ENCODE data around the gene DLG2. TPM values are rescaled to one million over a fixed set of nuclear protein-coding genes. Genes with fewer than 3 reads are reported as not detected.

The DLG2 gene
- total RNA-seq, 1 donor from 2014 or later, result 5.9 TPM

GRCh38 chr11:85394283-85394682 lies 232.9 kb downstream of the DLG2 start:
- Mint-ChIP-seq H3K4me1 (ENCODE audit: unreplicated experiment) (no peaks in the 10 kb centered on the region), H3K27ac (no peak overlapping the region), H3K4me3 (no peak overlapping the region), H3K9me3 (no peaks in the 10 kb centered on the region), H3K36me3 (no peaks in the 10 kb centered on the region), H3K27me3 (no peaks in the 10 kb centered on the region)
- no peak for DNase-seq (ENCODE audit: extremely low spot score, unreplicated experiment)
- TF ChIP-seq CTCF (conservative IDR thresholded peaks at IDR 0.05), result no peak

- TF ChIP-seq CTCF (conservative IDR thresholded peaks at IDR 0.05), result no peak
- no peak overlapping the region for H3K4me3 Mint-ChIP-seq
- H3K9me3 Mint-ChIP-seq, result no peaks in the 10 kb centered on the region
- no peaks in the 10 kb centered on the region for H3K27me3 Mint-ChIP-seq
- no peak overlapping the region for H3K27ac Mint-ChIP-seq
- H3K4me1 Mint-ChIP-seq (ENCODE audit: unreplicated experiment), result no peaks in the 10 kb centered on the region
- H3K36me3 Mint-ChIP-seq, result no peaks in the 10 kb centered on the region
- DNase-seq (ENCODE audit: extremely low spot score, unreplicated experiment), result no peak
These were observed 236.0 kb downstream of the DLG2 start for GRCh38 chr11:85391141-85391540.

- Mint-ChIP-seq H3K4me3 (no peak overlapping the region), H3K27ac (no peak overlapping the region), H3K9me3 (no peaks in the 10 kb centered on the region), H3K4me1 (ENCODE audit: unreplicated experiment) (no peaks in the 10 kb centered on the region), H3K27me3 (no peaks in the 10 kb centered on the region), H3K36me3 (no peaks in the 10 kb centered on the region)
- DNase-seq (ENCODE audit: extremely low spot score, unreplicated experiment), result no peak
- TF ChIP-seq CTCF (conservative IDR thresholded peaks at IDR 0.05), result no peak
These were observed 241.6 kb downstream of the DLG2 start for GRCh38 chr11:85385547-85385946.

- DNase-seq (ENCODE audit: extremely low spot score, unreplicated experiment), result no peak
- Mint-ChIP-seq H3K4me3 (no peak overlapping the region), H3K27me3 (no peaks in the 10 kb centered on the region), H3K36me3 (no peaks in the 10 kb centered on the region), H3K27ac (no peak overlapping the region), H3K9me3 (no peaks in the 10 kb centered on the region), H3K4me1 (ENCODE audit: unreplicated experiment) (no peaks in the 10 kb centered on the region)
- no peak for TF ChIP-seq CTCF (conservative IDR thresholded peaks at IDR 0.05)
These were observed 242.0 kb downstream of the DLG2 start for GRCh38 chr11:85385111-85385510.

- no peak overlapping the region for H3K4me3 Mint-ChIP-seq
- no peaks in the 10 kb centered on the region for H3K27me3 Mint-ChIP-seq
- no peaks in the 10 kb centered on the region for H3K36me3 Mint-ChIP-seq
- no peaks in the 10 kb centered on the region for H3K4me1 Mint-ChIP-seq (ENCODE audit: unreplicated experiment)
- DNase-seq (ENCODE audit: extremely low spot score, unreplicated experiment), result no peak
- no peak overlapping the region for H3K27ac Mint-ChIP-seq
- no peak for TF ChIP-seq CTCF (conservative IDR thresholded peaks at IDR 0.05)
- no peaks in the 10 kb centered on the region for H3K9me3 Mint-ChIP-seq
These were observed 248.1 kb downstream of the DLG2 start for GRCh38 chr11:85379066-85379465.

GRCh38 chr11:85377901-85378300 lies 249.2 kb downstream of the DLG2 start:
- H3K36me3 Mint-ChIP-seq, result no peaks in the 10 kb centered on the region
- H3K27me3 Mint-ChIP-seq, result no peaks in the 10 kb centered on the region
- no peak for DNase-seq (ENCODE audit: extremely low spot score, unreplicated experiment)
- H3K4me3 Mint-ChIP-seq, result no peak overlapping the region
- H3K27ac Mint-ChIP-seq, result no peak overlapping the region
- no peaks in the 10 kb centered on the region for H3K9me3 Mint-ChIP-seq
- no peaks in the 10 kb centered on the region for H3K4me1 Mint-ChIP-seq (ENCODE audit: unreplicated experiment)
- no peak for TF ChIP-seq CTCF (conservative IDR thresholded peaks at IDR 0.05)
